Kidney glomerular epithelial cell (primary cell): ENCODE results near the gene APLP2.
"Not testable (repeated sequence)": the region's sequence is repeated elsewhere in the genome, so short reads cannot be mapped to it uniquely, and the experiment has no call there.

Experiments used
- DNase-seq: peaks from one replicate; lab custom pipeline; 2025; lab: John Stamatoyannopoulos, UW

The APLP2 gene

GRCh38 chr11:130172001-130172400 lies 102.3 kb downstream of the APLP2 start:
- DNase-seq, result not testable (repeated sequence)

GRCh38 chr11:130174642-130175041 lies 104.9 kb downstream of the APLP2 start:
- DNase-seq, result no peak

GRCh38 chr11:130175898-130176297 lies 106.2 kb downstream of the APLP2 start:
- DNase-seq, result no peak

GRCh38 chr11:130177782-130178181 lies 108.1 kb downstream of the APLP2 start:
- DNase-seq, result no peak

GRCh38 chr11:130178441-130179339 lies 109.0 kb downstream of the APLP2 start:
- DNase-seq, result no peak

GRCh38 chr11:130179396-130180306 lies 110.0 kb downstream of the APLP2 start:
- peak; percentile 51 for DNase-seq

GRCh38 chr11:130180491-130180890 lies 110.8 kb downstream of the APLP2 start:
- peak; percentile 64 for DNase-seq

GRCh38 chr11:130180896-130181294 lies 111.2 kb downstream of the APLP2 start:
- DNase-seq, result no peak

GRCh38 chr11:130181295-130182272 lies 111.9 kb downstream of the APLP2 start:
- peak; percentile 52 for DNase-seq

GRCh38 chr11:130183878-130184610 lies 114.3 kb downstream of the APLP2 start:
- DNase-seq, result no peak

- no peak for DNase-seq
These were observed 117.4 kb downstream of the APLP2 start for GRCh38 chr11:130187096-130187495.

GRCh38 chr11:130188047-130188446 lies 118.4 kb downstream of the APLP2 start:
- DNase-seq, result no peak

- no peak for DNase-seq
These were observed 119.1 kb downstream of the APLP2 start for GRCh38 chr11:130188585-130189347.

- DNase-seq, result no peak
These were observed 120.0 kb downstream of the APLP2 start for GRCh38 chr11:130189492-130190210.

GRCh38 chr11:130190371-130190881 lies 120.7 kb downstream of the APLP2 start:
- no peak for DNase-seq

GRCh38 chr11:130191896-130192295 lies 122.2 kb downstream of the APLP2 start:
- DNase-seq, result no peak

GRCh38 chr11:130192845-130193267 lies 123.2 kb downstream of the APLP2 start:
- no peak for DNase-seq

GRCh38 chr11:130193551-130193950 lies 123.9 kb downstream of the APLP2 start:
- not testable (repeated sequence) for DNase-seq
